GM19351 (cell line): ENCODE results near the gene TOMT.

Experiments
- ATAC-seq: cut with Tn5 transposase; IDR thresholded peaks from one replicate; pipeline ENCODE4 v1.9.1; 2021; ENCODE audit warnings: mild to moderate bottlenecking, moderate library complexity; ENCODE audit not compliant: unreplicated experiment

TOMT gene

GRCh38 chr11:72157131-72157530 is 51.4 kb downstream of the TOMT start:
- ATAC-seq, result no peak
